Motor neuron (in vitro differentiated cells): ENCODE results near the gene NCOA4. TPM values are rescaled to one million over a fixed set of nuclear protein-coding genes. Genes with fewer than 3 reads are reported as not detected.
"Not testable (repeated sequence)": the region's sequence is repeated elsewhere in the genome, so short reads cannot be mapped to it uniquely, and the experiment has no call there.

Experiments used
- ATAC-seq, 8 experiments: fragments of 200-7000 bp; cut with Tn5 transposase; replicated peaks in 6 of 8; 2 replicates each; pipeline ENCODE4 v1.8.0; 2021; ENCODE audit warnings: mild to moderate bottlenecking in 8 of 8, moderate library complexity in 8 of 8
- H3K27ac ChIP-seq, 2 donors: fragments of 250-450 bp; sonication (Bioruptor Pico); 2 replicates each; pipeline ENCODE4 v1.9.0; 2021; ENCODE audit warnings: antibody characterized with exemption in 2 of 2, mild to moderate bottlenecking in 2 of 2, moderate library complexity in 1 of 2
- H3K4me1 ChIP-seq, 2 donors: fragments of 250-450 bp; sonication (Bioruptor Pico); replicated peaks in 1 of 2; 2 replicates each; pipeline ENCODE4 v1.6.1; 2021; ENCODE audit warnings: antibody characterized with exemption in 2 of 2, mild to moderate bottlenecking in 2 of 2, moderate library complexity in 1 of 2
- H3K4me3 ChIP-seq, 5 donors: fragments of 250-450 bp; sonication (Bioruptor Pico); 2 replicates each; pipeline ENCODE4 v1.9.0; 2021; ENCODE audit warnings: antibody characterized with exemption in 5 of 5, mild to moderate bottlenecking in 5 of 5, moderate library complexity in 4 of 5
- WGBS, 10 experiments: fragments of 450-650 bp; shearing (Covaris generic); methylation state at CpG; one replicate each; pipeline ENCODE4 v1.0.0; 2022; 5-methylcytosine and 5-hydroxymethylcytosine counted together
- in situ Hi-C, 9 experiments: fragments of 400-800 bp; cut with MboI; loops; one replicate each; pipeline ENCODE4 v1.15.0; 2021; ENCODE audit warnings: low sequenced_read_pairs in 9 of 9, low pct_unique_long_range_greater_than_20kb in 2 of 9; ENCODE audit not compliant: unreplicated experiment in 9 of 9
- total RNA-seq, 8 experiments: library from RNA; unstranded; fragments of 300-600 nt; gene quantifications; 2 replicates each; pipeline versions ENCODE4 v1.2.3 to v1.2.4, GENCODE V29; 2022

The NCOA4 gene
- total RNA-seq, 8 experiments from 2014 or later: 88.3 to 178 (median 109) TPM

- WGBS, 10 experiments: 83% methylated on average over 1 of the region's 1 CpG; no CpG with 5 or more reads in 9 of the 10 experiments
- H3K4me1 ChIP-seq, in situ Hi-C loops, H3K27ac ChIP-seq, ATAC-seq, H3K4me3 ChIP-seq: not testable (repeated sequence)
Observed at GRCh38 chr10:45981367-45981766, 49.1 kb downstream of the NCOA4 start.

DNA sequence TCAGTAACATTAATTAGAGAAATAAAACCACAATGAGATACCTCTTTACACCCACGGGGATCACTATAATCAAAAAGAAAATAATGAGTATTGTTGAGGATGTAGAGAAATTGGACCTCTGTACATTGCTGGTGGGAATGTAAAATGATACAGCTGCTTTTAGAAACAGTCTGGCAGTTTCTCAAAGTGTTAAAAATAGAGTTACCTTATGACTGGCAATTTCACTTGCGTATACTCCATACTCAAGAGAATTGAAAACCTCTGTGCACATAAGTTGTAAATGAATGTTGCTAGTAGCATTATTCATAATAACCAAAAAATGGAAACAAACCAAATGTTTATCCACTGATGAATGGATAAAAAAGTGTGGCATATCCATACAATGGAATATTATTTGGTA, 51.9 kb downstream of the NCOA4 start:
- H3K27ac ChIP-seq, H3K4me3 ChIP-seq, ATAC-seq, in situ Hi-C loops, H3K4me1 ChIP-seq: not testable (repeated sequence)
- WGBS, 10 experiments: 80 to 100% (median 92%) methylated on average over 1 of the region's 2 CpGs; no CpG with 5 or more reads in 6 of the 10 experiments

GRCh38 chr10:45974041-45974440, 56.4 kb downstream of the NCOA4 start:
- H3K27ac ChIP-seq, ATAC-seq, H3K4me3 ChIP-seq, in situ Hi-C loops: not testable (repeated sequence)
- WGBS, 10 experiments: 20 to 67% methylated on average over 1 of the region's 3 CpGs; no CpG with 5 or more reads in 8 of the 10 experiments
- H3K4me1 ChIP-seq: peaks cover 6 to 10% of the 10 kb centered on the region in 2 donors

DNA sequence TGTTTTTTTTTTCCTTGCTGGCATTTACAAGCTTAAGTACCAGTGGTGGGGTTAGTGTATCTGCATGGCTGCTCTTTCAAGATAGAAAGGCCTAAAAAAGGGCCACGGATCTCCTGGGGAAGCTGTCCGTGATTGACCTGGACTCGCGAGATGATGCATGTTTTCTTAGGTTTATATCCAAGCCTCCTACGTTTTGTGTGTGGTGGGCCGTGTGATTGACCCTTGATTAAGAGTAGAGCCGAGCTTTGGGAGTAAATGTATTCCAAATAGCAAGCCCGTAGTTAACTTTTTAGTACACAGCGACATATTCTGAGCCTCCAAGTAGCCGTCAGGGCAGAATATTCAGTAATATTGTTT, 57.6 kb downstream of the NCOA4 start:
- Histone ChIP-seq H3K4me3 (peak overlapping the region; percentile 50 to 91 (median 67)), H3K4me1 (peaks cover 6 to 10% of the 10 kb centered on the region in 2 donors), H3K27ac (peak overlapping the region in 1 of 2 donors; percentile 73)
- 0 to 6% (median 0%) methylated on average over 1 to 8 of the region's 10 CpGs; no CpG with 5 or more reads in 5 of the 10 experiments for WGBS, 10 experiments
- ATAC-seq: peak; percentile 4 to 47 (median 14)
- in situ Hi-C loops: not testable (repeated sequence)

DNA sequence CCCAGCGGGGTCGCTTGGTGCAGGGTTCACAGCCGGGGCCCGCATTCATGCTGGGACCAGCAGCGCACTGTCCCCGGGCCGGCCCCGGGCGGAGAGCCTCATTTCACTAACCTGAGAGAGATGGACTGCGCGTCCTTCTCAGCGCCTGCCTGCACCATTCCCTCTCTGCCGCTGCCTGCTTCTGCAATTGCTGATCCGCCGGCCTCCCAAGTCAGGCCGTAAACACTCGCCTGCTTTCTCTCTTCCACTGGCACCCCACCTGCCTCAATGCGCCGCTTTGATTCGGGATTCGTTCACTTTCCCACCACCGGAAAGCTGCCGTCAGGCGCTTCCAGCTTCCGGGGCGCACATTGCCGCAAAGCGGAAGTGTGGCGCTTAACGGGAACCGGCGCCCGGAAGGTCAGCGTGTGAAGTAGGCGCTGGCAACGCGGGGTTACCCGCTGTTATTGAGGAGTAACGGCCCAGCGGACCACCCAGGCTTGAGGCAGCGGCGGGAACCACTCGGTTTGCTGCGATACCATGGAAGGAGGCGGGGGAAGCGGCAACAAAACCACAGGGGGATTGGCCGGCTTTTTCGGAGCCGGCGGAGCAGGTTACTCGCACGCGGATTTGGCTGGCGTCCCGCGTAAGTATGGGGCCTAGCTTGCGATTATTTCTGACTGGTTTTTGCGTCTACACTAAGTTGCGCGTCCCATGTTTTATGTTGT, 58.2 kb downstream of the NCOA4 start, which contains the start of gene TIMM23:
TIMM23 (plus strand) TSS at position 384 of the 707 bp plus-strand sequence; CDS start at position 520, 136 bp downstream.
- 0 to 1% (median 0%) methylated on average over 1 to 25 of the region's 60 CpGs; no CpG with 5 or more reads in 5 of the 10 experiments for WGBS, 10 experiments
- Histone ChIP-seq H3K27ac (peak within 1 kb of the TSS; percentile 42 to 73), H3K4me3 (peak within 1 kb of the TSS; percentile 50 to 91 (median 67)), H3K4me1 (peaks cover 6 to 10% of the 10 kb centered on the region in 2 donors)
- in situ Hi-C loops: not testable (repeated sequence)
- ATAC-seq: peak; percentile 77 to 92 (median 90)

- H3K27ac ChIP-seq, in situ Hi-C loops: not testable (repeated sequence)
- H3K4me3 ChIP-seq: peak overlapping the region; percentile 50 to 91 (median 67)
- peaks cover 6 to 10% of the 10 kb centered on the region in 2 donors for H3K4me1 ChIP-seq
- WGBS, 10 experiments: no CpG with 5 or more reads among the region's 25 CpGs
- peak; percentile 18 to 76 (median 72) for ATAC-seq
Observed at GRCh38 chr10:45971742-45972105, 58.7 kb downstream of the NCOA4 start.

- Histone ChIP-seq H3K4me3 (peak overlapping the region; percentile 50 to 91 (median 67)), H3K4me1 (peaks cover 6 to 10% of the 10 kb centered on the region in 2 donors)
- H3K27ac ChIP-seq, in situ Hi-C loops, ATAC-seq: not testable (repeated sequence)
- WGBS, 10 experiments: 30 to 73% (median 63%) methylated on average over 2 to 5 of the region's 14 CpGs; no CpG with 5 or more reads in 6 of the 10 experiments
Observed at GRCh38 chr10:45971019-45971418, 59.4 kb downstream of the NCOA4 start.

DNA sequence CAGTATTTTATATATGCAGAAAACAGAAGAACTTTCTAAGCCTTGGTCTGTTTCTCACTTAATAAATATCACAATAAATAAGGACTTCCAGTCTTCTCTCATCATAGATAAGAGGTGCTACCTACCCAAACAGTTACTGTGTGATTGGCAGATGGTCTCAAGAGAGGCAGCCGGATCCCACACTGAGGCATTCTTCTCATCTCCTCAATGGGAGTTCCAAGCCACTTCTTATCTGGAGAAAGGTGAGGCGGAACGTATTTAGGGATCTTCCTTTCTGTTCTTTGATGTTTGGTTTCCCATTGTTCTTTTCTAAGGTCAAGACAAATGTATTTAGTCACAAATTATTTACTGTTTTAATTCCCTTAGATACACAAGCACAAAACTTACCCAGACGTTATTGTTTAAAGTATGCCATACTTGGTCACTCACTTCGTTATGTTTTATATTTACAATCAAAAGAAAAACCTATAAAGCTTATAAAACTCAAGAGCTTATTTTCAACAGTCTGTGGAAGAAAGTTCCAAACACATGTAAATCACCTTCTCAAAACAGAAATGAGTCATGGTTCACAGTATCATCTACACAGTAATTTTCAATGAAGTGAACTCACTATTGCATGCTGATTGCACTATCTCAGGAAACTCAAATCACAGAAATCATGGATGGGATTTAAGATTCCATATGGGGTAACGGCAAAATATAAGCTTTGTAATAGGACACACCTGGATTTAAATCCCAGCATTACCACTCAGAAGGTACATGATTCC, 67.6 kb downstream of the NCOA4 start:
- peak in 5 of 8 experiments; percentile 25 to 88 (median 63) for ATAC-seq
- H3K27ac ChIP-seq, H3K4me1 ChIP-seq, in situ Hi-C loops, H3K4me3 ChIP-seq: not testable (repeated sequence)
- 50 to 100% (median 100%) methylated on average over 1 to 2 of the region's 6 CpGs; no CpG with 5 or more reads in 7 of the 10 experiments for WGBS, 10 experiments

DNA sequence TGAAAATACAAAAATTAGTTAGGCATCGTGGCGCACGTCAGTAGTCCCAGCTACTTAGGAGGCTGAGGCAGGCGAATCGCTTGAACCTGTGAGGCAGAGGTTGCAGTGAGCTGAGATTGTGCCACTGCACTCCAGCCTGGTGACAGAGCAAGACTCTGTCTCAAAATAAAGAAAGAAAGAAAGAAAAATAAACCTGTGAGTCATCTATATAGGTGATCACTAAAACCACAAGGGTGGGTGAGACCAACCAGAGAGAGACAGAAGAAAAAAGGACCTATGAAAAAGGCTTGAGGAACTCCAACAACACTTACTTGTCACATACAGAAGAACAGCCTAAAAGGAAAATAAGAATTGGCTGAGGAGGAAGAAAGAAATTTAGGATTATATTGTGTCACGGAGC, 72.5 kb downstream of the NCOA4 start:
- H3K4me3 ChIP-seq, H3K27ac ChIP-seq, H3K4me1 ChIP-seq, in situ Hi-C loops, ATAC-seq: not testable (repeated sequence)
- WGBS, 10 experiments: 60 to 100% (median 96%) methylated on average over 1 to 5 of the region's 6 CpGs; no CpG with 5 or more reads in 5 of the 10 experiments

DNA sequence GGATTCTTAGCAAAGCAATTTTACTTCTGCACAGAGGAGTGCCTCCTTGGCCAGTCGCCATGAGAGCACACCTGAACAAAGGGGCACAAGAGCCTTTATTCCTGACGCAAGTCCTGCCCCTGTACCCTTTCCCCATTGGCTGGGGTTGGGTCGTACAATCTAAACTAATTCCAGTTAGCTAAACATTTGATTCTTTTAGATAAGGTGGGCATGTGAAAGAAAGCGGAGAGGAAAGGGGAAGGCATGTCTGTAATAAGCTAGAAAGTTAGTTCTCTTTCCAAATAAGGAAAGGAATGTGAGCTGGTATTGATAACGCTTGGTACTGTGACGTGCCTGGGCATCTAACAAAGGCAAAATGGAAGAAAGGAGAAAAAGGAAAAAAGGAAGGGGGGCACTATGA, 73.8 kb downstream of the NCOA4 start:
- H3K27ac ChIP-seq, H3K4me3 ChIP-seq, ATAC-seq, H3K4me1 ChIP-seq, in situ Hi-C loops: not testable (repeated sequence)
- no CpG with 5 or more reads among the region's 6 CpGs for WGBS, 10 experiments

Other genes starting within 250 kb of the NCOA4 start
- gene AGAP4, start 183.1 kb downstream of the NCOA4 start, total RNA-seq: 10 to 100 TPM in 5 of 8 experiments, 1 to 10 TPM in 3; 7.9 to 21.3 (median 12.8) TPM
- 100 to 1,000 TPM in 1 of 8 experiments, 10 to 100 TPM in 7; 42.2 to 105 (median 88.5) TPM for gene TIMM23, start 58.1 kb downstream of the NCOA4 start, total RNA-seq
- gene MSMB, start 15.6 kb upstream of the NCOA4 start, total RNA-seq: not detected